Inflammatory macrophage treated with lipopolysaccharide for 1 hour (primary cell): ENCODE results near the gene TPSB2.

Experiments used
- DNase-seq, 2 donors: peaks; one replicate each; pipeline ENCODE4 v3.0.0-alpha.2; 2020 to 2022

Gene TPSB2

GRCh38 chr16:1218930-1219611, 10.9 kb downstream of the TPSB2 start:
- DNase-seq = no peak

- no peak for DNase-seq
Observed at GRCh38 chr16:1218061-1218929, 11.7 kb downstream of the TPSB2 start.

- no peak for DNase-seq
Observed at GRCh38 chr16:1217526-1217925, 12.5 kb downstream of the TPSB2 start.

- DNase-seq = no peak
Observed at GRCh38 chr16:1216681-1217400, 13.1 kb downstream of the TPSB2 start.

- DNase-seq = no peak
Observed at GRCh38 chr16:1216296-1216619, 13.7 kb downstream of the TPSB2 start.

- no peak for DNase-seq
Observed at GRCh38 chr16:1215574-1216295, 14.2 kb downstream of the TPSB2 start.

- DNase-seq = no peak
Observed at GRCh38 chr16:1214719-1215118, 15.3 kb downstream of the TPSB2 start.

- no peak for DNase-seq
Observed at GRCh38 chr16:1213796-1214372, 16.1 kb downstream of the TPSB2 start.

GRCh38 chr16:1213231-1213630, 16.8 kb downstream of the TPSB2 start:
- DNase-seq = no peak

- DNase-seq = no peak
Observed at GRCh38 chr16:1212616-1213194, 17.3 kb downstream of the TPSB2 start.

- DNase-seq = no peak
Observed at GRCh38 chr16:1211451-1212268, 18.3 kb downstream of the TPSB2 start.

GRCh38 chr16:1210461-1210860, 19.5 kb downstream of the TPSB2 start:
- no peak for DNase-seq

- DNase-seq = no peak
Observed at GRCh38 chr16:1209081-1209480, 20.9 kb downstream of the TPSB2 start.

GRCh38 chr16:1208239-1208830, 21.6 kb downstream of the TPSB2 start:
- DNase-seq = no peak

- DNase-seq = no peak
Observed at GRCh38 chr16:1206786-1207185, 23.2 kb downstream of the TPSB2 start.

GRCh38 chr16:1206326-1206725, 23.7 kb downstream of the TPSB2 start:
- no peak for DNase-seq

- DNase-seq = no peak
Observed at GRCh38 chr16:1204933-1205332, 25.1 kb downstream of the TPSB2 start.

GRCh38 chr16:1202274-1202673, 27.7 kb downstream of the TPSB2 start:
- no peak for DNase-seq

- DNase-seq = no peak
Observed at GRCh38 chr16:1201444-1201843, 28.5 kb downstream of the TPSB2 start.

GRCh38 chr16:1200014-1200627, 29.9 kb downstream of the TPSB2 start:
- DNase-seq = no peak
